Nephron (organoid): ENCODE measurements around the gene C5.

ENCODE experiments used
- H3K27ac Mint-ChIP-seq, 3 experiments: 2 replicates each; pipeline ENCODE4 v1.8.0; 2020; ENCODE audit warnings: mixed read lengths in 3 of 3, mild to moderate bottlenecking in 2 of 3, moderate library complexity in 1 of 3
- H3K27me3 Mint-ChIP-seq: 2 replicates; pipeline ENCODE4 v1.8.0; 2021; ENCODE audit warnings: low read depth, mild to moderate bottlenecking, moderate library complexity, mixed read lengths
- H3K36me3 Mint-ChIP-seq: 2 replicates; pipeline ENCODE4 v1.8.0; 2020; ENCODE audit warnings: low read depth, mixed read lengths
- H3K4me1 Mint-ChIP-seq: 2 replicates; pipeline ENCODE4 v1.8.0; 2020; ENCODE audit warnings: mixed read lengths
- H3K4me3 Mint-ChIP-seq, 3 experiments: 2 replicates each; pipeline ENCODE4 v1.8.0; 2020; ENCODE audit warnings: mild to moderate bottlenecking in 3 of 3, mixed read lengths in 3 of 3, moderate library complexity in 2 of 3
- H3K9me3 Mint-ChIP-seq: 2 replicates; pipeline ENCODE4 v1.8.0; 2020; ENCODE audit warnings: mixed read lengths
- CTCF ChIP-seq, 3 experiments: fragments of 200-600 bp; sonication (generic); IDR thresholded peaks; one replicate each; pipeline ENCODE4 v1.5.0; 2021; ENCODE audit warnings: antibody characterized with exemption in 3 of 3; ENCODE audit not compliant: unreplicated experiment in 3 of 3

The C5 gene

GRCh38 chr9:120966013-120966369 lies 84.1 kb downstream of the C5 start:
- Mint-ChIP-seq H3K36me3 (peaks cover 12% of the 10 kb centered on the region), H3K4me1 (peaks cover 28% of the 10 kb centered on the region)
- no peak for TF ChIP-seq CTCF (IDR thresholded peaks at IDR 0.05; ENCODE audit: unreplicated experiment in 3 of 3)

GRCh38 chr9:120965344-120966012 lies 84.6 kb downstream of the C5 start:
- no peaks in the 10 kb centered on the region for H3K9me3 Mint-ChIP-seq
- H3K27ac Mint-ChIP-seq = peak overlapping the region; percentile 27 to 92 (median 89)
- TF ChIP-seq CTCF (IDR thresholded peaks at IDR 0.05; ENCODE audit: unreplicated experiment in 3 of 3) = no peak
- peaks cover 27% of the 10 kb centered on the region for H3K4me1 Mint-ChIP-seq
- peaks cover 4% of the 10 kb centered on the region for H3K27me3 Mint-ChIP-seq
- H3K4me3 Mint-ChIP-seq = no peak overlapping the region
- peaks cover 12% of the 10 kb centered on the region for H3K36me3 Mint-ChIP-seq

More at GRCh38 chr9:120966013-120966369, 84.1 kb downstream of the C5 start:
- Mint-ChIP-seq H3K4me3 (no peak overlapping the region), H3K9me3 (no peaks in the 10 kb centered on the region), H3K27ac (peak overlapping the region; percentile 27 to 92 (median 89)), H3K27me3 (peaks cover 4% of the 10 kb centered on the region)

GRCh38 chr9:120961936-120962335 lies 88.1 kb downstream of the C5 start:
- Mint-ChIP-seq H3K27me3 (no peaks in the 10 kb centered on the region), H3K36me3 (peaks cover 20% of the 10 kb centered on the region), H3K4me3 (no peak overlapping the region), H3K4me1 (peaks cover 19% of the 10 kb centered on the region), H3K9me3 (no peaks in the 10 kb centered on the region), H3K27ac (peak overlapping the region in 1 of 3 experiments; percentile 40)
- TF ChIP-seq CTCF (IDR thresholded peaks at IDR 0.05; ENCODE audit: unreplicated experiment in 3 of 3) = no peak

- Mint-ChIP-seq H3K4me1 (peaks cover 4% of the 10 kb centered on the region), H3K27ac (peak overlapping the region in 2 of 3 experiments; percentile 29 to 38)
Observed at GRCh38 chr9:120960001-120960400, 90.1 kb downstream of the C5 start.

GRCh38 chr9:120956862-120957261 lies 93.2 kb downstream of the C5 start:
- Mint-ChIP-seq H3K27me3 (no peaks in the 10 kb centered on the region), H3K4me3 (no peak overlapping the region), H3K9me3 (no peaks in the 10 kb centered on the region), H3K4me1 (peaks cover 26% of the 10 kb centered on the region), H3K27ac (no peak overlapping the region), H3K36me3 (peaks cover 12% of the 10 kb centered on the region)
- TF ChIP-seq CTCF (IDR thresholded peaks at IDR 0.05; ENCODE audit: unreplicated experiment in 3 of 3) = no peak

More at GRCh38 chr9:120960001-120960400, 90.1 kb downstream of the C5 start:
- TF ChIP-seq CTCF (IDR thresholded peaks at IDR 0.05; ENCODE audit: unreplicated experiment in 3 of 3) = no peak
- Mint-ChIP-seq H3K9me3 (no peaks in the 10 kb centered on the region), H3K36me3 (peaks cover 20% of the 10 kb centered on the region), H3K4me3 (no peak overlapping the region), H3K27me3 (no peaks in the 10 kb centered on the region)
